ENCODE data around the gene CXCR2. TPM values are rescaled to one million over a fixed set of nuclear protein-coding genes. Genes with fewer than 3 reads are reported as not detected.

Gene CXCR2
- total and polyA plus RNA-seq, 4 donors = 0.47 to 1.8 (median 0.97) TPM

DNA sequence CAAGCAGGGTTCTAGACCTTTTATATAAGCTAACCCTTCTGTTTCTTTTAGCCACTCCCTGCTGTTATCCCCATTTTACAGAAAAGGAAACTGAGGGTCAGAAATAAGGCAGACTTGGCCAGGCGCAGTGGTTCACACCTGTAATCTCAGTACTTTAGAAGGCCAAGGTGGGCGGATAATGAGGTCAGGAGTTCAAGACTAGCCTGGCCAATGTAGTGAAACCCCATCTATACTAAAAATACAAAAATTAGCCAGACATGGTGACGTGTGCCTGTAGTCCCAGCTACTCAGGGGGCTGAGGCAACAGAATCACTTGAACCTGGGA is 42.5 kb upstream of the CXCR2 start (continued):
- TF ChIP-seq ZBTB33 (IDR thresholded peaks at IDR 0.05) (no peak), GABPA (IDR thresholded peaks at IDR 0.05 in 1 of 2, conservative IDR thresholded peaks at IDR 0.05 in 1 of 2) (no peak), HNF4A (conservative IDR thresholded peaks at IDR 0.05) (no peak), FOXA1 (IDR thresholded peaks at IDR 0.05) (no peak), NR2F2 (IDR thresholded peaks at IDR 0.05) (no peak), FOXA2 (IDR thresholded peaks at IDR 0.05) (no peak)
- TF ChIP-seq, protein P1, sequence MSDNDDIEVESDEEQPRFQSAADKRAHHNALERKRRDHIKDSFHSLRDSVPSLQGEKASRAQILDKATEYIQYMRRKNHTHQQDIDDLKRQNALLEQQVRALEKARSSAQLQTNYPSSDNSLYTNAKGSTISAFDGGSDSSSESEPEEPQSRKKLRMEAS (IDR thresholded peaks at IDR 0.05) = no peak

GRCh38 chr2:218086478-218086877 is 39.4 kb upstream of the CXCR2 start:
- TF ChIP-seq TAF1 (conservative IDR thresholded peaks at IDR 0.05) = no peak
- TF ChIP-seq, protein P2, sequence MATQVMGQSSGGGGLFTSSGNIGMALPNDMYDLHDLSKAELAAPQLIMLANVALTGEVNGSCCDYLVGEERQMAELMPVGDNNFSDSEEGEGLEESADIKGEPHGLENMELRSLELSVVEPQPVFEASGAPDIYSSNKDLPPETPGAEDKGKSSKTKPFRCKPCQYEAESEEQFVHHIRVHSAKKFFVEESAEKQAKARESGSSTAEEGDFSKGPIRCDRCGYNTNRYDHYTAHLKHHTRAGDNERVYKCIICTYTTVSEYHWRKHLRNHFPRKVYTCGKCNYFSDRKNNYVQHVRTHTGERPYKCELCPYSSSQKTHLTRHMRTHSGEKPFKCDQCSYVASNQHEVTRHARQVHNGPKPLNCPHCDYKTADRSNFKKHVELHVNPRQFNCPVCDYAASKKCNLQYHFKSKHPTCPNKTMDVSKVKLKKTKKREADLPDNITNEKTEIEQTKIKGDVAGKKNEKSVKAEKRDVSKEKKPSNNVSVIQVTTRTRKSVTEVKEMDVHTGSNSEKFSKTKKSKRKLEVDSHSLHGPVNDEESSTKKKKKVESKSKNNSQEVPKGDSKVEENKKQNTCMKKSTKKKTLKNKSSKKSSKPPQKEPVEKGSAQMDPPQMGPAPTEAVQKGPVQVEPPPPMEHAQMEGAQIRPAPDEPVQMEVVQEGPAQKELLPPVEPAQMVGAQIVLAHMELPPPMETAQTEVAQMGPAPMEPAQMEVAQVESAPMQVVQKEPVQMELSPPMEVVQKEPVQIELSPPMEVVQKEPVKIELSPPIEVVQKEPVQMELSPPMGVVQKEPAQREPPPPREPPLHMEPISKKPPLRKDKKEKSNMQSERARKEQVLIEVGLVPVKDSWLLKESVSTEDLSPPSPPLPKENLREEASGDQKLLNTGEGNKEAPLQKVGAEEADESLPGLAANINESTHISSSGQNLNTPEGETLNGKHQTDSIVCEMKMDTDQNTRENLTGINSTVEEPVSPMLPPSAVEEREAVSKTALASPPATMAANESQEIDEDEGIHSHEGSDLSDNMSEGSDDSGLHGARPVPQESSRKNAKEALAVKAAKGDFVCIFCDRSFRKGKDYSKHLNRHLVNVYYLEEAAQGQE (IDR thresholded peaks at IDR 0.05) = no peak
- TF ChIP-seq HNF4A (conservative IDR thresholded peaks at IDR 0.05) = no peak
- TF ChIP-seq, protein P3, sequence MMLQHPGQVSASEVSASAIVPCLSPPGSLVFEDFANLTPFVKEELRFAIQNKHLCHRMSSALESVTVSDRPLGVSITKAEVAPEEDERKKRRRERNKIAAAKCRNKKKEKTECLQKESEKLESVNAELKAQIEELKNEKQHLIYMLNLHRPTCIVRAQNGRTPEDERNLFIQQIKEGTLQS (IDR thresholded peaks at IDR 0.05) = no peak
- TF ChIP-seq JUND (IDR thresholded peaks at IDR 0.05) = no peak
- no peak for TF ChIP-seq FOXA2 (IDR thresholded peaks at IDR 0.05)
- no peak for TF ChIP-seq GABPA (IDR thresholded peaks at IDR 0.05 in 1 of 2, conservative IDR thresholded peaks at IDR 0.05 in 1 of 2)
- no peak for TF ChIP-seq ZBTB33 (IDR thresholded peaks at IDR 0.05)
- no peak for TF ChIP-seq CTCF (IDR thresholded peaks at IDR 0.05; ENCODE audit: low read depth, low read length, missing input control)
- no peak for TF ChIP-seq RXRA (IDR thresholded peaks at IDR 0.05)
- no peak for TF ChIP-seq YY1 (IDR thresholded peaks at IDR 0.05)
- no peak for DNase-seq (ENCODE audit: low spot score)
- Histone ChIP-seq H3K27me3 (ENCODE audit: control insufficient read depth in 4 of 4, insufficient read depth in 4 of 4, low read length in 3 of 4) (no peaks in the 10 kb centered on the region), H3K27ac (ENCODE audit: low read depth in 1 of 2, low read length in 2 of 2) (no peak overlapping the region), H3K9ac (ENCODE audit: low read depth in 1 of 2, low read length in 2 of 2) (no peak overlapping the region), H3K36me3 (ENCODE audit: control insufficient read depth in 4 of 4, insufficient read depth in 3 of 4, low read depth in 1 of 4, low read length in 3 of 4) (no peaks in the 10 kb centered on the region), H3K9me3 (ENCODE audit: control insufficient read depth in 4 of 4, low read length in 3 of 4) (peaks cover 0 to 8% (median 5%) of the 10 kb centered on the region in 4 donors), H3K4me1 (ENCODE audit: control insufficient read depth in 4 of 4, insufficient read depth in 4 of 4, low read length in 3 of 4) (no peaks in the 10 kb centered on the region), H3K4me3 (ENCODE audit: low read depth in 1 of 3, low read length in 3 of 3) (no peak overlapping the region)
